ENCODE measurements around the gene MTFP1. TPM values are rescaled to one million over a fixed set of nuclear protein-coding genes. Genes with fewer than 3 reads are reported as not detected.
"Not testable (repeated sequence)": the region's sequence is repeated elsewhere in the genome, so short reads cannot be mapped to it uniquely, and the experiment has no call there.

Gene MTFP1
- total RNA-seq, 3 donors from 2014 or later = 2.9 to 16.7 (median 14.4) TPM

DNA sequence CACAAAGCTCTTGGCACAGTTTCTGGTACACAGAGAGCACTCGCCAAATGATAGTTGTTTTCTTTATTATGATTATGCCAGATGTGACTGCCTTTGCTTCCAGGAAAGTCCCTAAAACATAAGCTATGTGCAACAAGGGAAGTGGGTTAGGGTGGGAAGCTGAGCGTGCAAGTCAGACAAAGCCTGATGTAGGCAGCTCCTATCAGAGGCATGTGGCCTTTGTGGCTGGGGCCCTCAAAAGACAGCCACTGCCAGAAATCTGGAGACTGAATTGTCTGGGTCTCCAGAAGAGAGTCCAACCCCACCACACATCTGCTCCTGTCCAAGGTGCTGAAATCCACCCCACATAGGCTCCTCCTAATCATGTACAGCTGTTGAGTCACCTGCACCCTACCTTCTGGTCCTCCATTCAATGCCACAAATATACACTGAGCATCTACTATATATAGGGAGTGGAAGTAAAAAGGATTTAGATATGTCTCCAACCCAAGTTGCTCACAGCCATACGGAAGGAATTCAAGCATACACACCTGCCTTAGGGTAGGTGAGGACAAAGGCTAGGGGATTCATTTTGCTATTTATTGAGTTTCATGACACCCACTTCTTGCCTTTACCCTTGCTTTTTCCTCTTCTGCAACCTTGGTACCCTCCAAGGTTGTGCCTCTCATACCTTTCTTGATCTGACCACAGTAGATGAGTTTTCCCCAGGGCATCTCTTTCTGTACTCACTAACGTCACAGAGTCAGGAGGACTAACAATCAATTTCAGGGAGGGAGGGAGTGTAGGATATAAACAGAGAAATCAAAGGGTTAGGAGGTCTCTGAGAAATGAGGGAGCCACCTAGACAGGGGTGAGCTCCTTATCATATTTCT is 33.8 kb downstream of the MTFP1 start:
- Histone ChIP-seq H3K4me1 (no peaks in the 10 kb centered on the region), H3K27ac (no peak overlapping the region)
- no peak for DNase-seq (ENCODE audit: low spot score in 2 of 2)

DNA sequence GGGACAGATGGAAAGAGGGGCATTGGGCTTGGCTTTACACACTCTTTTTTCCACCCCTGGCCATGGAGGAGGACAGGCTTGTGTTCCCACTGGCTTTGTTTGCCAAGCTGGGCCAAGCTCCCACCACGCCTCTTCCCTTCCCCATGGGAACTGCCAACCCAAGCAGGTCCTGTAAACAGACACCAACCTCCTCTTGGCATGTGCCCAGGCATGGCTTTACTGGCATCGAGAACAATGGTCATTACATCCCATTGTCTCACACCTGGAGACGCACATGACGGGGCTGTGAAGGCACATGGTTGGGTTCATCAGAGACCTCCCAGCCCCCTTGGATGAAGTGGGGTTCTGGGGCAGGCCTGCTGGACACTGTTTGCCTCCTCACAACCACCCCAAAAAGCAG is 34.6 kb downstream of the MTFP1 start:
- peak; percentile 46 to 80 for DNase-seq (ENCODE audit: low spot score in 2 of 2)
- intact Hi-C loops (cut with DNase I; ENCODE audit: low total_unique reads) = no loop called here
- Histone ChIP-seq H3K36me3 (no peaks in the 10 kb centered on the region), H3K9me3 (no peaks in the 10 kb centered on the region), H3K4me3 (no peak overlapping the region), H3K27me3 (no peaks in the 10 kb centered on the region), H3K27ac (no peak overlapping the region), H3K4me1 (no peaks in the 10 kb centered on the region)
- TF ChIP-seq POLR2A (IDR thresholded peaks at IDR 0.05) = no peak
- TF ChIP-seq, protein P1, sequence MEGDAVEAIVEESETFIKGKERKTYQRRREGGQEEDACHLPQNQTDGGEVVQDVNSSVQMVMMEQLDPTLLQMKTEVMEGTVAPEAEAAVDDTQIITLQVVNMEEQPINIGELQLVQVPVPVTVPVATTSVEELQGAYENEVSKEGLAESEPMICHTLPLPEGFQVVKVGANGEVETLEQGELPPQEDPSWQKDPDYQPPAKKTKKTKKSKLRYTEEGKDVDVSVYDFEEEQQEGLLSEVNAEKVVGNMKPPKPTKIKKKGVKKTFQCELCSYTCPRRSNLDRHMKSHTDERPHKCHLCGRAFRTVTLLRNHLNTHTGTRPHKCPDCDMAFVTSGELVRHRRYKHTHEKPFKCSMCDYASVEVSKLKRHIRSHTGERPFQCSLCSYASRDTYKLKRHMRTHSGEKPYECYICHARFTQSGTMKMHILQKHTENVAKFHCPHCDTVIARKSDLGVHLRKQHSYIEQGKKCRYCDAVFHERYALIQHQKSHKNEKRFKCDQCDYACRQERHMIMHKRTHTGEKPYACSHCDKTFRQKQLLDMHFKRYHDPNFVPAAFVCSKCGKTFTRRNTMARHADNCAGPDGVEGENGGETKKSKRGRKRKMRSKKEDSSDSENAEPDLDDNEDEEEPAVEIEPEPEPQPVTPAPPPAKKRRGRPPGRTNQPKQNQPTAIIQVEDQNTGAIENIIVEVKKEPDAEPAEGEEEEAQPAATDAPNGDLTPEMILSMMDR (IDR thresholded peaks at IDR 0.05) = no peak
- no peak for TF ChIP-seq POLR2AphosphoS5 (IDR thresholded peaks at IDR 0.05)

More for the DNA sequence above, 33.8 kb downstream of the MTFP1 start:
- Histone ChIP-seq H3K4me3 (no peak overlapping the region), H3K27me3 (no peaks in the 10 kb centered on the region), H3K36me3 (no peaks in the 10 kb centered on the region), H3K9me3 (no peaks in the 10 kb centered on the region)
- intact Hi-C loops (cut with DNase I; ENCODE audit: low total_unique reads) = no loop called here
- TF ChIP-seq POLR2AphosphoS5 (IDR thresholded peaks at IDR 0.05) = no peak

DNA sequence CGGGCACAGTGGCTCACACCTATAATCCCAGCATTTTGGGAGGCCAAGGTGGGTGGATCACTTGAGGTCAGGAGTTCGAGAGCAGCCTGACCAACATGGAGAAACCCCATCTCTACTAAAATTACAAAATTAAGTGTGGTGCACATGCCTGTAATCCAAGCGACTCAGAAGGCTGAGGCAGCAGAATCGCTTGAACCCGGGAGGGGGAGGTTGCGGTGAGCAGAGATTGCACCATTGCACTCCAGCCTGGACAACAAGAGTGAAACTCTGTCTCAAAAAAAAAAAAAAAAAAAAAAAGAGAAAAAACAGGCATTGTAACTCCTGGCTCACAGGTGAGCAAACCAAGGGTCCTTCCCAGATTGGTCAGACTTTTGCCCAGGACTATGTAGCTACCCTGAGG is 35.0 kb downstream of the MTFP1 start:
- intact Hi-C loops (cut with DNase I; ENCODE audit: low total_unique reads); H3K4me1 ChIP-seq; DNase-seq (ENCODE audit: low spot score in 2 of 2); H3K27ac ChIP-seq; H3K9me3 ChIP-seq; H3K27me3 ChIP-seq; H3K36me3 ChIP-seq; H3K4me3 ChIP-seq: not testable (repeated sequence)

DNA sequence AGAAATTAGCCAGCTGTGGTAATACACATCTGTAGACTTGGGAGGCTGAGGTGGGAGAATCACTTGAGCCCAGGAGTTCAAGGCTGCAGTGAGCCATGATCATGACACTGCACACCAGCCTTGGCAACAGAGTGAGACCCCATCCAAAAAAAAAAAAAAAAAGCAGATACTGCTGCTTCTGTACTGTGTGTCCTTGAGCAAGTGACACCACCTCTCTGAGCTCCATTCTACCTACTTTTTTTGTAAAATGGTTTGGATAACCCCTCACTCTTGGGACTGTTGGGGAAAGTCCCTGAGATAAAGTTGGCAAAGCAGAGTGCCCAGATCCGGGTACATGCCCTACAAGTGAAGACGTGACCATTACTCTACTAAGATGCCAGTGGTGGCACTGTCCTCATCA is 43.6 kb downstream of the MTFP1 start:
- Histone ChIP-seq H3K4me3 (no peak overlapping the region), H3K9me3 (no peaks in the 10 kb centered on the region), H3K27me3 (no peaks in the 10 kb centered on the region), H3K4me1 (no peaks in the 10 kb centered on the region), H3K27ac (no peak overlapping the region), H3K36me3 (no peaks in the 10 kb centered on the region)
- TF ChIP-seq POLR2A (IDR thresholded peaks at IDR 0.05) (no peak), POLR2AphosphoS5 (IDR thresholded peaks at IDR 0.05) (no peak)
- TF ChIP-seq, protein P1 (IDR thresholded peaks at IDR 0.05) = no peak
- DNase-seq (ENCODE audit: low spot score in 2 of 2) = no peak
- intact Hi-C loops (cut with DNase I; ENCODE audit: low total_unique reads) = no loop called here

DNA sequence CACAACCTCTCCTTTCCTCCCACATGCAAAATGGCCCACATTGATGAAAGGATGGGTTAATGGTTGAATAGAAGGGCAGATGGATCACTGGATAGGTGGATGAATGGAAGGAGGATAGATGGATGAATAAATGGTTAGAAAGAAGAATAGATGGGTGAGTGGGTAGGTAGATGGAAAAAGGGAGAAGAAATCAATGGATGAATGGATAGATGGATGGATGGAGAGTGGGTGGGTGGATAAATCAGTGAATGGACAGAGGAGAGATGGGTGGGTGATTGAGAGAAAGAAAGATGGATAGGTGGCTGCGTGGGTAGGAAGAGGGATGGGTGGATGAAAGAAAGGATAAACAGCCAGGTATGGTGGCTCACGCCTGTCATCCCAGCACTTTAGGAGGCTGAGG is 45.1 kb downstream of the MTFP1 start:
- TF ChIP-seq, protein P1 (IDR thresholded peaks at IDR 0.05) = no peak
- TF ChIP-seq POLR2A (IDR thresholded peaks at IDR 0.05) (no peak), POLR2AphosphoS5 (IDR thresholded peaks at IDR 0.05) (no peak)
- Histone ChIP-seq H3K36me3 (no peaks in the 10 kb centered on the region), H3K27me3 (no peaks in the 10 kb centered on the region), H3K27ac (no peak overlapping the region), H3K4me3 (no peak overlapping the region), H3K4me1 (no peaks in the 10 kb centered on the region), H3K9me3 (no peaks in the 10 kb centered on the region)
- no peak for DNase-seq (ENCODE audit: low spot score in 2 of 2)
- intact Hi-C loops (cut with DNase I; ENCODE audit: low total_unique reads) = no loop called here

DNA sequence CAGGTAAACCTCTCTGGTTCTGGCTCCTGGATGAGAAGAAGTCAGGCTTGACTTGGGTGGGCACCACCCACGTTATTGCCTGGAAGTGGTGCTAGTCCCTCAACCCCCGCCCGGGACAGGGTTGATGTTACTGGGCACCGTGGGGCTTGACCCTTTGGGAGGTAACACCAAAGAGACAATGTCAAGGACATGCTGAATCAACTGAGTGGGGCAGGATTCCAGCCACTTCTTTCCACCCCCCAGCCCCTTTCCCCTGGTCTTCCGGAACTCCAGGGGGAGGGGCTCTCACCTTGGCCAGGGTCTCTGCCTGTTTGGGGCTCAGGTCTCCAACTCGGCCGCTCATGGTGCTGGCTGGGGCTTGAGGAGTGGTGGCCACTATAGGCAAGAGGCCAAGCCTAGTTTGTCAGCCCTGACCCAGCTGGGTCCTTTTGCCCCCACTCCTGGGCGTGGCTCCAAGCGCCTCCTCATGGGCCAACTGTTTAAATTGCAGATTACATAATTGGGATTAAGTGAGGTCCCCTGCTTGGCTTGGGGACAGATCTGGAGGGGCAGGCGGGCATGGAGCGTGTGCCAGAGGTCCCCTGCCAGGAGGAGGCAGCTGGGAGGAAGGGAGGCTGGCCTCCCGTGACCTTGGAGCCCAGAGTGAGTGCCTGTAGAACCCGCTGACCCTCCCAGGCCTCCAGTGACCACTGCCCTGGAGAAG is 46.2 kb downstream of the MTFP1 start, which contains the start of gene SEC14L3:
Gene SEC14L3 (minus strand): TSS at position 402 of the 703 bp plus-strand sequence. CDS start 59 bp downstream, at position 343.
- H3K27me3 ChIP-seq = no peaks in the 10 kb centered on the region
- intact Hi-C loops (cut with DNase I; ENCODE audit: low total_unique reads) = no loop called here
- no peak for DNase-seq (ENCODE audit: low spot score in 2 of 2)
- H3K9me3 ChIP-seq = no peaks in the 10 kb centered on the region
- no peak within 1 kb of the TSS for H3K4me3 ChIP-seq
- TF ChIP-seq POLR2AphosphoS5 (IDR thresholded peaks at IDR 0.05) (no peak), POLR2A (IDR thresholded peaks at IDR 0.05) (no peak)
- TF ChIP-seq, protein P1 (IDR thresholded peaks at IDR 0.05) = no peak
- no peak within 1 kb of the TSS for H3K27ac ChIP-seq
- H3K4me1 ChIP-seq = no peaks in the 10 kb centered on the region
- no peaks in the 10 kb centered on the region for H3K36me3 ChIP-seq
